CD14-positive monocyte (primary cell): ENCODE data around the gene TRDN. TPM values are rescaled to one million over a fixed set of nuclear protein-coding genes. Genes with fewer than 3 reads are reported as not detected.
"Not testable (repeated sequence)": the region's sequence is repeated elsewhere in the genome, so short reads cannot be mapped to it uniquely, and the experiment has no call there.

ENCODE experiments used
- DNase-seq, 3 donors: peaks; one replicate each; pipeline ENCODE4 v3.0.0-alpha.2; 2011 to 2022
- H2AFZ ChIP-seq: 2 replicates; pipeline ENCODE4 v1.6.0; 2012; ENCODE audit warnings: mild to moderate bottlenecking, low read depth, low read length, inconsistent platforms; ENCODE audit not compliant: insufficient read depth, poor library complexity, severe bottlenecking
- H3K27ac ChIP-seq, 2 donors: 1 replicate in 1 of 2; 2 replicates in 1 of 2; pipeline ENCODE4 v1.5.1; 2012 to 2013; ENCODE audit warnings: low read length in 2 of 2, control low read depth in 1 of 2, inconsistent platforms in 1 of 2, low read depth in 1 of 2, mild to moderate bottlenecking in 1 of 2
- H3K27me3 ChIP-seq, 2 donors: one replicate each; pipeline versions ENCODE4 v1.6.0 to v1.6.1; 2011 to 2013; ENCODE audit warnings: low read length in 2 of 2; ENCODE audit not compliant: control insufficient read depth in 2 of 2, insufficient read depth in 2 of 2
- H3K36me3 ChIP-seq, 2 donors: replicated peaks in 1 of 2; 1 replicate in 1 of 2; 2 replicates in 1 of 2; pipeline versions ENCODE4 v1.5.1 to v1.6.1; 2012 to 2013; ENCODE audit warnings: low read length in 2 of 2, control low read depth in 1 of 2, inconsistent platforms in 1 of 2, mild to moderate bottlenecking in 1 of 2; ENCODE audit not compliant: insufficient read depth in 2 of 2, control insufficient read depth in 1 of 2
- H3K4me1 ChIP-seq, 2 donors: 1 replicate in 1 of 2; 2 replicates in 1 of 2; pipeline versions ENCODE4 v1.5.1 to v1.6.1; 2012 to 2013; ENCODE audit warnings: low read length in 2 of 2, control low read depth in 1 of 2, inconsistent platforms in 1 of 2, mild to moderate bottlenecking in 1 of 2, moderate library complexity in 1 of 2; ENCODE audit not compliant: insufficient read depth in 2 of 2, control insufficient read depth in 1 of 2
- H3K4me2 ChIP-seq: replicated peaks from 2 replicates; pipeline ENCODE3; 2012; ENCODE audit warnings: low read length, moderate library complexity, mild to moderate bottlenecking; ENCODE audit not compliant: poor library complexity, severe bottlenecking; ENCODE audit errors: extremely low read depth
- H3K4me3 ChIP-seq, 3 experiments: fragments of 200-600 bp in 1 of 3; sonication (generic) in 1 of 3; replicated peaks in 1 of 3; 1 replicate in 2 of 3; 2 replicates in 1 of 3; pipeline ENCODE4 v1.5.1; 2011 to 2013; ENCODE audit warnings: low read length in 3 of 3, mild to moderate bottlenecking in 3 of 3, control low read depth in 2 of 3, low read depth in 2 of 3, inconsistent platforms in 1 of 3, moderate library complexity in 1 of 3
- H3K79me2 ChIP-seq: 2 replicates; pipeline ENCODE4 v1.6.0; 2012; ENCODE audit warnings: mild to moderate bottlenecking, control low read depth, inconsistent platforms, low read length, moderate library complexity; ENCODE audit not compliant: insufficient read depth
- H3K9ac ChIP-seq: 2 replicates; pipeline ENCODE4 v1.6.0; 2017; ENCODE audit warnings: low read length, mild to moderate bottlenecking; ENCODE audit not compliant: insufficient read depth, poor library complexity, severe bottlenecking
- H3K9me3 ChIP-seq, 2 donors: replicated peaks in 1 of 2; 1 replicate in 1 of 2; 2 replicates in 1 of 2; pipeline versions ENCODE4 v1.5.1 to v1.6.1; 2012 to 2013; ENCODE audit warnings: low read length in 2 of 2, control low read depth in 1 of 2; ENCODE audit not compliant: control insufficient read depth in 1 of 2, insufficient read depth in 1 of 2
- H4K20me1 ChIP-seq: 2 replicates; pipeline ENCODE4 v1.6.0; 2012; ENCODE audit warnings: mild to moderate bottlenecking, low read length, control low read depth, moderate library complexity; ENCODE audit not compliant: insufficient read depth
- H3K27ac Mint-ChIP-seq, 7 donors: one replicate each; pipeline ENCODE4 v1.8.0; 2020; ENCODE audit warnings: mild to moderate bottlenecking in 7 of 7, mixed read lengths in 7 of 7, moderate library complexity in 6 of 7, inconsistent platforms in 2 of 7
- H3K27me3 Mint-ChIP-seq, 3 donors: one replicate each; pipeline ENCODE4 v1.8.0; 2021 to 2022; ENCODE audit warnings: low read depth in 3 of 3, mild to moderate bottlenecking in 3 of 3, mixed read lengths in 3 of 3, moderate library complexity in 3 of 3, inconsistent platforms in 1 of 3
- H3K36me3 Mint-ChIP-seq, 2 donors: one replicate each; pipeline ENCODE4 v1.8.0; 2020; ENCODE audit warnings: mixed read lengths in 2 of 2, inconsistent platforms in 1 of 2, mild to moderate bottlenecking in 1 of 2
- H3K4me1 Mint-ChIP-seq: one replicate; pipeline ENCODE4 v1.8.0; 2020; ENCODE audit warnings: mild to moderate bottlenecking, mixed read lengths
- H3K4me3 Mint-ChIP-seq, 2 donors: one replicate each; pipeline ENCODE4 v1.8.0; 2020; ENCODE audit warnings: mild to moderate bottlenecking in 2 of 2, mixed read lengths in 2 of 2, moderate library complexity in 1 of 2
- H3K9me3 Mint-ChIP-seq, 7 donors: one replicate each; pipeline ENCODE4 v1.8.0; 2020 to 2022; ENCODE audit warnings: mixed read lengths in 7 of 7, mild to moderate bottlenecking in 6 of 7, moderate library complexity in 6 of 7, inconsistent platforms in 2 of 7
- CTCF ChIP-seq: fragments of 200-600 bp; IDR thresholded peaks from one replicate; pipeline ENCODE4 v1.8.0; 2022; ENCODE audit warnings: antibody characterized with exemption, mild to moderate bottlenecking
- WGBS: methylation state at CpG from one replicate; pipeline ENCODE4 v1.1.5; 2013; ENCODE audit warnings: missing lambda C conversion rate; ENCODE audit not compliant: insufficient coverage; 5-methylcytosine and 5-hydroxymethylcytosine counted together
- intact Hi-C, 2 donors: fragments of 100-400 bp; cut with micrococcal nuclease; formaldehyde crosslinking; loops; one replicate each; pipeline versions ENCODE4 v1.15.0 to v1.15.1; 2023
- polyA plus RNA-seq, 3 donors: library from polyadenylated mRNA; depleted of rRNA in 1 of 3; unstranded in 2 of 3; stranded (reverse) in 1 of 3; fragments of 300-500 nt in 2 of 3; fragments of >200 nt in 1 of 3; fragmentation: Illumina TruSeq in 2 of 3; gene quantifications; 1 replicate in 2 of 3; 2 replicates in 1 of 3; pipeline ENCODE4 v1.2.3, GENCODE V29; 2012 to 2021

TRDN gene
- polyA plus RNA-seq, 3 donors: not detected

GRCh38 chr6:123562677-123563076, 74.1 kb downstream of the TRDN start:
- H2AFZ ChIP-seq: no peak overlapping the region
- TF ChIP-seq CTCF: no peak

GRCh38 chr6:123562264-123562663, 74.5 kb downstream of the TRDN start:
- no peak for TF ChIP-seq CTCF
- Histone ChIP-seq H3K79me2 (no peaks in the 10 kb centered on the region), H3K27ac (no peak overlapping the region), H3K4me3 (no peak overlapping the region), H3K9ac (no peak overlapping the region), H3K4me1 (no peaks in the 10 kb centered on the region), H3K4me2 (no peak overlapping the region), H4K20me1 (no peaks in the 10 kb centered on the region), H2AFZ (no peak overlapping the region), H3K9me3 (peaks cover 0 to 13% of the 10 kb centered on the region in 2 donors), H3K27me3 (no peaks in the 10 kb centered on the region), H3K36me3 (no peaks in the 10 kb centered on the region)
- Mint-ChIP-seq H3K9me3 (peaks cover 12 to 25% (median 16%) of the 10 kb centered on the region in 7 donors), H3K4me3 (no peak overlapping the region), H3K27me3 (peaks cover 0 to 2% (median 0%) of the 10 kb centered on the region in 3 donors), H3K27ac (no peak overlapping the region), H3K36me3 (no peaks in the 10 kb centered on the region), H3K4me1 (no peaks in the 10 kb centered on the region)
- DNase-seq: no peak
- intact Hi-C loops: no loop called here
- WGBS: 83% methylated on average over 1 of the region's 1 CpG

More at GRCh38 chr6:123562677-123563076, 74.1 kb downstream of the TRDN start:
- Histone ChIP-seq H3K79me2 (no peaks in the 10 kb centered on the region), H3K4me3 (no peak overlapping the region), H4K20me1 (no peaks in the 10 kb centered on the region), H3K36me3 (no peaks in the 10 kb centered on the region), H3K4me2 (no peak overlapping the region), H3K27me3 (no peaks in the 10 kb centered on the region), H3K9ac (no peak overlapping the region), H3K4me1 (no peaks in the 10 kb centered on the region), H3K9me3 (peaks cover 0 to 13% of the 10 kb centered on the region in 2 donors), H3K27ac (no peak overlapping the region)
- intact Hi-C loops: no loop called here
- no peak overlapping the region for H3K4me3 Mint-ChIP-seq
- DNase-seq: no peak
- no peak overlapping the region for H3K27ac Mint-ChIP-seq
- H3K27me3 Mint-ChIP-seq: peaks cover 0 to 2% (median 0%) of the 10 kb centered on the region in 3 donors
- no peaks in the 10 kb centered on the region for H3K36me3 Mint-ChIP-seq
- H3K4me1 Mint-ChIP-seq: no peaks in the 10 kb centered on the region
- H3K9me3 Mint-ChIP-seq: peaks cover 10 to 23% (median 14%) of the 10 kb centered on the region in 7 donors

- H3K4me1 Mint-ChIP-seq, H4K20me1 ChIP-seq, H2AFZ ChIP-seq, H3K27me3 ChIP-seq, H3K4me3 ChIP-seq, H3K4me1 ChIP-seq, H3K4me3 Mint-ChIP-seq, intact Hi-C loops, H3K4me2 ChIP-seq, H3K9ac ChIP-seq, H3K36me3 ChIP-seq, H3K27ac ChIP-seq, H3K79me2 ChIP-seq, H3K36me3 Mint-ChIP-seq, H3K27me3 Mint-ChIP-seq, H3K27ac Mint-ChIP-seq, DNase-seq: not testable (repeated sequence)
- peaks cover 13 to 27% (median 19%) of the 10 kb centered on the region in 7 donors for H3K9me3 Mint-ChIP-seq
- peaks cover 0 to 13% of the 10 kb centered on the region in 2 donors for H3K9me3 ChIP-seq
- 83% methylated on average over 2 of the region's 5 CpGs for whole genome bisulfite sequencing
These were observed 76.9 kb downstream of the TRDN start for GRCh38 chr6:123559816-123560215.
